ENCODE results near the gene PFDN2.
"Not testable (repeated sequence)": the region's sequence is repeated elsewhere in the genome, so short reads cannot be mapped to it uniquely, and the experiment has no call there.

Gene PFDN2

GRCh38 chr1:161137881-161138280, 20.0 kb upstream of the PFDN2 start:
- DNase-seq, result no peak

GRCh38 chr1:161133220-161133740, 15.4 kb upstream of the PFDN2 start:
- no peak for DNase-seq

GRCh38 chr1:161132410-161133219, 14.8 kb upstream of the PFDN2 start, which contains the start of gene DEDD:
TSS of gene DEDD (minus strand) at chr1:161132667. CDS start at chr1:161124462, 8,205 bp downstream.
- DNase-seq, result peak; percentile 93

DNA sequence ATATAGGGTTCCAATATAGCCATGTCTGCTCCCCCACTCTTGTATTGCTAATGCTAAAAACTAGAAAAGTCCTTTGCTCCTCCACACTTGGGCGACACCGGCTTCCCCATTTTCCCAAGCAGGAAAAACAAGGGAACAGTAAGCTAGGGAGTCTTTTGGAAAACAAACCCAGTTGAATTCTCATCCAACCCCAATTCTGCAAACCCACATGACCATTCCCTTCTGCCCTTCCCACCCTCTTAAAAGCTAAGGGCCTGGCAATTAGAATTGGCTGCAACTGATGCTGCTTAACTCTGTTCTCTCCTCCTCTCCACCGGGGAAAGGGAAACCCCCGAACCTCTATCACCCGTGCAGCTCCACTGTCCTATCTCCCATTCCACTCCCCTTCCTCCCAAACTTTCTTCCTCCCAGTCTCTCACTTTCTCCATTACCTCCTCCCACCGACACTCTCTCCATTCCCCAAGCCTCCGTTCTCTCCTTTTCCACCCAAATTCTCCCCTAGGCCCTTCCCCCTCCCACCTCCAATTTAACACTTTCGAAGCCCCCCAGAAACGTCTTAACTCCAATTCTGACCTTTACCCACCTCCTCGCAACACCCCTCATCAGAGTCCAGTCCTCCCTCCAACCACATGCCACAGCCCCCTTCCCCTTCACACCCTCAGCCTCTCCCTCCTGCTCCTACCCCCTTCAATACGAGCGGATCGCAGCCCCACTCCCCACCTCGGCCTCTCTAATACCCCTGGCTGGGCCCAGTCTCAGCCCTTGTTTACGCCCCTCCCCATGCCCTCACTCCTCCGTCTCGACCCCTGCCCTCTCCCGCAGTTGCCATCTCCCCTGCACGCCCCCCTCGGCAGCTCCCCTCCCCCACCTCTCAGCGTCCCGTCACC, 13.9 kb upstream of the PFDN2 start:
- DNase-seq, result no peak

DNA sequence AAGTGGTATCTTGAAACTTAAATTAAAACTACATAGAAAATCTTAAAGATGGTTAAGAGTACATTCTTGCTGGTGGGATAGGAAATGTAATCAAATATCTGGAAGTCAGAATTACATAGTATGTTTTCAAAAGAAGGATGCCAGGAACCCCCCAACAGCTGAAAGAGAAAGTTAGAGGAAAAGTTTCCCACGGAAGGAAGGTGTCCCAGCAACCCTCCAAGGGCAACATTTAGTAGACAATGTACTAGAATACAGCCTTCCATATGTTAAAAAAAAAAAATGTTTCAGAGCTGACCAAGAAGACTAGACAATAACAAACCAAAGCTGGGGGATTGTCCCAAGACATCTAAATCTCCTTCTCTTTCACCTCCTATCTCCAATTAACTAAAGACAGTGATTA, 12.4 kb upstream of the PFDN2 start:
- no peak for DNase-seq

- DNase-seq, result no peak
Measured at GRCh38 chr1:161128591-161129420, 11.0 kb upstream of the PFDN2 start.

- DNase-seq, result no peak
Measured at GRCh38 chr1:161127649-161128048, 9.8 kb upstream of the PFDN2 start.

DNA sequence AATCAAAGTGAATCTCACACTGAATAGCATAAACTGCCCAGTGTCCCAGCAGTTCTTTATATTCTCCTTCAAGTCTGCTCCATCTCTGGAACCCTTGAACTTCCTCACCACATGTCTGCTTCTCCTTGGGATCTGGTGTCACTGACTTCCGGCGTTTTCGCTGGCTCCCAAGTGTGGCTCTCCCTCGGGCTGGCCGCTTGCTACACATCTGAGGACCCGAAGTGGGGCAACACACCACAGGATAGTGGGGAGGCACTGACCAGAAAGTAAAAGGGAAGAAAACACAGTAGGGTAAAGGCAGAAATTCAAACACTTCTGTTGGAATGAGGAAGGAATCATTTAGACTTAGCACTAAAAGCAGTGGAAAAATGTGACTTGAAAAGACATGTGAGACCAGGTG, 5.1 kb upstream of the PFDN2 start:
- DNase-seq, result no peak

DNA sequence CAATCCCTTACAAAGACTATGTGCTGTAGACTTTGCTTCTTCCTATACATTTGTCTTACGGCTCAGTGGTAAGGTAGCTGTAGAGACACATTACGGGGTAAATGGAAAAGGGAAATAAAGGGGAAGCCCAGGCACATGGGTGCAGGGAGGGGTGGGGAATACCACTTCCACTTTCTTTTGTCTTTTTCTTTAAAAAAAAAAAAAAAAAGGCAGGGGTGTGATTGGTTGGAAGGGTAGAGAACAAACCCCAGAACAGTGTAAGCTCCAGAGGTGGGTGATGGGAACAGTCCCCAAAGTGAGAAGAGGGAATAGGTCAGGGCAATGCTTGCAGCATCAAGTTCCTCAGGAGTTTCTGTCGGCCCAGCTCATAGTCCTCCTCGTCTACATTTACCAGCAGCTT, 4.0 kb upstream of the PFDN2 start:
- DNase-seq, result no peak

DNA sequence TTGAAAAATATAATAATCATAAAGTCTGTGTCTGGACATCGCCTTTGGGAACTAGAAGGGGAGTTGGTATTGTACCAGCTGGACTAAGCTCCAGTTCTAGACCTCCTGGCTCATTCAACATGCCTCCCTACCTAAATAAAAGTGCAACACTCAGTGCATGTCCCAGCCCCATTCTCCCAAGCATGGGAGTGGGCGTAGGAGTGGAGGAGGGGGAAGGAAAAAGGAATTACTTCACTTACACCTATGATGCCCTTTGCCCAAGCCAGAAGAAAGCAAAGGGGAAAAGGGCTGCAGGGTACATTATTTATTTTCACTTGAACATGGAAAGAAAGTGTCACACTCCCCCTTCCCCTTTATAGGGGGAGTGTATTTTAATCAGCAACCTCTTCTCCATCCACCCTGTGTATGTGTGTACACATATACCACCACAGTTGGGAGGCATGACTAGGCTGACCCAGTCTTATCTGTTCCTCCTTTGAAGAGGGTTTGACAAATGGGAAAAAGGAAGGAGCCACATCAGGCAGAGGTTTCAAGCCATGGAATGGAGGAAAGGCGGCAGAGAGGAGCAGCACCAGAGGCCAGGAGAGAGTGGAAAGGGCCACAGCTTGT, 3.3 kb upstream of the PFDN2 start:
- DNase-seq, result no peak

DNA sequence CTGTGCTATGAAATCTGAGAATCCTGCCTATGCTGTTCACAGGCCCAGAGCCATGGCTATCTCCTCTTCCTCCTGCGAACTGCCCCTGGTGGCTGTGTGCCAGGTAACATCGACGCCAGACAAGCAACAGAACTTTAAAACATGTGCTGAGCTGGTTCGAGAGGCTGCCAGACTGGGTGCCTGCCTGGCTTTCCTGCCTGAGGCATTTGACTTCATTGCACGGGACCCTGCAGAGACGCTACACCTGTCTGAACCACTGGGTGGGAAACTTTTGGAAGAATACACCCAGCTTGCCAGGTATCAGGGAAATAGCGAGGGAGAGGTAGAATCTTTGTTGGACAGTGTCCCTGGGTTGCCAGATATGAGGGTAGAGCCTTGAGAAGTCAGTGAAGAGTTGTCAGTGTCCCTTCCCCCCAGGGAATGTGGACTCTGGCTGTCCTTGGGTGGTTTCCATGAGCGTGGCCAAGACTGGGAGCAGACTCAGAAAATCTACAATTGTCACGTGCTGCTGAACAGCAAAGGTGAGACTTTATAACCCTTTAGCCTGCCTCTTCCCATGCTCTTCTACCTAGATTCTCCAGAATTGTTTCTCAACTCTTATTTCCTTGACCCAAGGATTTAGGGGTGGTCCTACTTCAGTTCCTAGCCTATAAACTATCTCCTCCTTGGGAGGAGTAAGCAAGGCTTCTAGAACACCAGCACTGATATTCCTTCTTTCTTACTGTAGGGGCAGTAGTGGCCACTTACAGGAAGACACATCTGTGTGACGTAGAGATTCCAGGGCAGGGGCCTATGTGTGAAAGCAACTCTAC, 1.5 kb upstream of the PFDN2 start:
- no peak for DNase-seq

- DNase-seq, result not testable (repeated sequence)
Measured at GRCh38 chr1:161115961-161116360, 1.9 kb downstream of the PFDN2 start.

DNA sequence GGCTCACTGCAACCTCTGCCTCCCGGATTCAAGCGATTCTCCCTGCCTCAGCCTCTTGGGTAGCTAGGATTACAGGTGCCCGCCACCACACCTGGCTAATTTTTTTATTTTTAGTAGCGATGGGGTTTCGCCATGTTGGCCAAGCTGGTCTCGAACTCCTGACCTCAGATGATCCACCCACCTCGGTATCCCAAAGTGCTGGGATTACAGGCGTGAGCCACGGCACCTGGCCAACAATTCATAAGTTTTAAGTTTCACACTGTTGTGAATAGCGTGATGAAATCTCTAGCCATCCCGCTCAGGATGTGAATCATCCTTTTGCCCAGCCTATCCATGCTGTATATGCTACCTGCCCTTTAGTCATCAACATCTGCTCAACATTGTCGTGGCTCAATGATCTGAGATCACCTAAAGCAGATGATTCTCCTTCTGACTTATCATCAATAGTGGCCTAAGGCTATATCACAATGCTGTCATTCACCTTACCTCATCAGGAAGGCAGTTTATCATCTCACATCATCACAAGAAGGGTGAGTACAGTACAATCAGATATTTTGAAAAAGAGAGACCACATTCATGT, 2.6 kb downstream of the PFDN2 start:
- no peak for DNase-seq

- no peak for DNase-seq
Measured at GRCh38 chr1:161114556-161114955, 3.3 kb downstream of the PFDN2 start.

- DNase-seq, result no peak
Measured at GRCh38 chr1:161113915-161114314, 3.9 kb downstream of the PFDN2 start.

DNA sequence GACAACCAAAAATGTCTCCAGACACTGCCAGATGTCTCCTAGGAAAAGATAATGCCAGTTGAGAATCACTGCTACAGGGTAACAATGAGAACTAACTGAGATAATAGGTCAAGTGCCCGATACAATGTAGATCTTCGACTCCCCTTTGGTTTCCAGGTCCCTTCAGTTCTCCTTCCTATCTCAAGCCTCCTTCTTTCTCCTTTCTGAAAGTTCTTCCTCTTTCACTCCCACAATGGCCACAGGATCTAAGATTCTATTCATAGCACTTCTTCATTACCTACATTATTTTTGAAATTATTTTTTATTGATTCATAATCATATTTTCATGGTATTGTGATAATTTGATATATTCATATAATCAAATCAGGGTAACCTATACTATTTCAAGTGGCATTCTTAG, 6.3 kb downstream of the PFDN2 start:
- no peak for DNase-seq

DNA sequence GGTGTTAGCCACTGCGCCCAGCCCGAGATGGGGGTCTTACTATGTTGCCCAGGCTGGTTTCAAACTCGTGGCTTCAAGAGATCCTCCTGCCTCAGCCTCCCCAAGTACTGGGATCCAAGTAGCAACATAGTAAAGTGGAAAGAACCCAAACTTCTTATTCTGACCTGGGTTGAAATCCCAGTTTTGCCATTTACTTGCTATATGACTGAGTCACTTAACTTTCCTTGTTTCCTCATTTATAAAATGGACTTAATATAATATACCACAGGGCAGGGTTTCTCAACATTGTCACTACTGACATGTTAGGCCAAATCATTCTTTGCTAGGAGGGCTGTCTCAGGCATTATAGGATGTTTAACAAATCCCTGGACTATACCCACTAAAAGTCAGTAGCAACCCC, 6.7 kb downstream of the PFDN2 start:
- no peak for DNase-seq

- DNase-seq, result no peak
Measured at GRCh38 chr1:161106431-161106830, 11.4 kb downstream of the PFDN2 start.

- DNase-seq, result no peak
Measured at GRCh38 chr1:161100556-161100955, 17.3 kb downstream of the PFDN2 start.

- DNase-seq, result no peak
Measured at GRCh38 chr1:161099090-161099802, 18.6 kb downstream of the PFDN2 start.

Measured in NCI-H2107 (cell line).